Measurements from ENCODE around the gene INHBB.
"Not testable (repeated sequence)": the region's sequence is repeated elsewhere in the genome, so short reads cannot be mapped to it uniquely, and the experiment has no call there.

Gene INHBB

DNA sequence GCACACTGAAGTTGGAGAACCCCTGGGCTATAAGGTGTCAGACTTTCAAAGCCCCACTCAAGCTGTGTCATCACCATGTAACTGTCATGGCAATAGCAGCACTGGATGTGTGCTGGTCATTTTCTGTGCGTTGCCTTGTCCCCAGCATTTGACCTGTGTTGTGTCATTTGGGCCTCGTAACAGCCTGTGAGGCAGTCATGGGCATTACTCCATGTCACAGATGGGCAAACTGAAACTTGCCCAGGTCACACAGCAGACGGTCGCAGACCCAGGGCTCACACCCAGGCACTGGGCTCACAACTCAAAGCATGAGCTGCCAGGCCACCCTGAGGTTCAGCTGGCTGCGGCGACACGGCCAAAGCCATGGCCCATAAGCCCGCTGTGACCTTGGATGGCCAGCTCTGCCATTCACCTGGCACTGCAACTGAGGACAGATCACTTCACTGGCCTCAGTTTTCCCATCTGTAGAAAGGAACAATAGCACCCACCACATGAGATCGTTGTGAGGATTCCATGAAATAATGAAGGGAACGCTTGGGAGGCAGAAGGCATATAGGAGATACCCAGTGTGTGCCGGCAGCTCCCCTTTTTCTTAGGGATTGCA is 36.7 kb downstream of the INHBB start:
- no peak for DNase-seq

DNA sequence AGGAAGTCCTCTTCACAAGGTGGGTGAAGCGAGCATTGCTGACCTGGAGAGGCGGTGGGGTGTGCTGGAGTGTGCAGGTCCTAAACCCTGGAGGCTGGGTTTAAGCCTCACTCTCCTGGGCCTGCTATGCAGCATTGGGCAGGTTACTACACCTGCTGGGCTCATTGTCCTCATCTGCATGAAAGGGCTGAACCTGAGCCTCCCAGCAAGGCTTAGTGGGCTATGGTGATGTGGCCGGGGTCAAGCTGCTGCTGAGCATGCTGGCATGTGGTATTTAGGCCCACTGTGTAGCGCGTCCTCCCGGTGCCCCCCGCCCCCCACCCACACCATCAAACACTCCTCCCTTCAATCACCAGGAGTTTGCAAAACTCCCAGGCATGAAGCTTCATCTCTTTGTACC is 37.3 kb downstream of the INHBB start:
- DNase-seq: no peak

DNA sequence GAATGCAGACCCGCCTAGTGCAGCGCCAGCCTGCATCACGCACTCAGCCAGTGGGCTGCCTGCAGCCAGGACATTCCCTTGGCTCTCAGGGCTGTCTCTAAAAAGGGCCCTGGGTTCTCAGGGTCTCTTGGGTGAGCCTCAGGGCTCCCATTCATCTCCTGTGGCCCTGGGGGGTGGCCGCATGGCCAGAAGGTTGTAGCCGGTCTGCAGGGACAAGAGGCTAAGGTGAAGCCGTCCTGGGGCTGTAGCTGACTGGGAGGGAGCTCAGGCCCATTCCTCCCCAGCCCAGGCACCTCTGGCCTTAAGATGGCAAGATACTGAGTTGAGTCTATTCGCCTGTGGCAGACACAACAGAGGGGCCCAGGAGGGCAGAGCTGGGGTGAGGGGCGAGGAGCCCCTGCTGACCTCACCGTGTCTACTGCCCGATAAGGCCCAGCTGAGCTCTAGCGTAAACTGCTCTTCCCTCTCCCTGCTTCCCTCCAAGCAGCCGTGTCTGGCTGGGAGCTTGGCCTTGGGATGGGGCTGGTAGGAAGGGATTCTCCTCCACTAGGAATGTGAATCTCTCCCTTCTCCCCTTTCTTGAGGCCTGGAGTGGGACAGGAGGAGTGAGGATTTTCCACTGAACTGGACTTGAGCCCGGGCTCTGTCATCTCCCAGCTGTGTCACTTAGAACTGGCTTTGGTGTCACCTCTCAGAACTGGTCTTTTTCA is 37.9 kb downstream of the INHBB start:
- DNase-seq: no peak

DNA sequence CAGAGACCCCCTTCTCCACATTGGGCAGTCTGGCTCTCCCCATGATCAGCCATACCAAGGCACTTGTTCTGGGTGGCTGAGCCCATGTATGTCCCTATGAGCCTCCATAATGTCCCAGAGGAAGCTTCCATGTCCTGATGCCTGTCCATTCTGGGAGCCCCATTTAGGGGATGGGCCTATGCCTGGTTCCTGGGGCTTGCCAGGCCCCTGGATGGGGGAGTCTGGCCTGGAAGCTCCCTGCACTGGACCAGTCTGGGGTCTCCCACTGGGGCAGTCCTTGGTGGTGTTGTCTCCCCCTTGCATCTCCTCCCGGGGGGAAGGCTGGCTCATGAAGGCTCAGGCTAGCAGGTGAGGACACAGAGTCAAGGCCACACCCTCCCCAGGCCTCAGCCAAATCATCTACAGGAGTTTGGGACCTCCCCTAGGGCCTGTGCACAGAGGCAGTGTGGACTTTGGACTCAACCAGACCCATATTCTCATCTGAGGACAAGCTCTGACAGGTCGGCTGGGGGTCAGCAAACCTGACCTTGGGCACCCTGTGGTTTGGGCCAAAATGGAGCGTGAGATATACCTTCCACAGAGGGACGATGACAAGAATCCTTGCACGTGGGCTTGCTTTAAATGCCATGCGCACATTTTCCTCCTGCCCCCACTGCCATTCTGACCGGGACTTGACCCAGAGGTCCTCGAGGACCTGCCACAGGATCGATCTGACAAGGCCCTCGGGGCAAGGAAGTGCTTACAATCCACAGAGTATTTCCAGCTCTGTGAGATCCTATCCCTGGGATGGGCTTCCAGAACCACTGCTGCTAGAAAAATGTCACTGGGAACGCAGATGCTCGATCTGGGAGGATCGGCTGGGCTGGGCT is 38.8 kb downstream of the INHBB start:
- no peak for DNase-seq

DNA sequence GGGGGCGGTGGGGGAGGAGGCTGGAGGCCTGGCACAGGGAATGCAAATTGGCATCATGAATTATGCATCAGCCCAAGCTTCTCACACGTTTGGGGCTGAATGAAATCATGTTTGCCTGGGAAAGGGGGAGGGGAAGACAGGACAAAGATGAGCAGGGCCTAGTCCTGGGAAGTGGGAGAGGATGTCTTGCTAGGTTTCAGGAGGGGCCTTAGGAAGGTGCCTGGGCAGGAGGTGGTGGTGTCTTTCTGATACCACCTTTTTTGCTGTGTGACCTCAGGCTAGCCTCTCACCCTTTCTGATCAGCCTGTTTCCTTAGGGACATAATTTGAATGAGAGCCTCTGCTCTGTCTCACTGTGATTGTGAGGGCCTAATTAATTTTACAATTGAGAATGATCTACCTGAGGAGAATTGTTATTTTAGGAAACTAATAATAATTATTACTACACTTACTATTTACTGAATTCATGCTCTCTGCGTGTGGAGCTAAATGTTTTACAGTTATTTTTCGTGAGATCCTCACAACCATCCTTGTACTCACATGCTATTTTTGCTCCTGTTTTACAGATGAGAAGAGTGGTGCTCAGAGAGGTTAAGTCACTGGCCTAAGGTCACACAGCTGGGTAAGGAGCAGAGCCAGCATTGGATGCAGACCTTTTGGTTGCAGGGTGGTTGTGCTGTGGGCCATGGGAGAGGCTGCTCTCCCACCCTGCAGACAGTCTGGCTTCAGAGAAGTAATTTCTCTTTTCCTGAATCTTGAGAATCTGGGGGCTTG is 39.6 kb downstream of the INHBB start:
- no peak for DNase-seq

DNA sequence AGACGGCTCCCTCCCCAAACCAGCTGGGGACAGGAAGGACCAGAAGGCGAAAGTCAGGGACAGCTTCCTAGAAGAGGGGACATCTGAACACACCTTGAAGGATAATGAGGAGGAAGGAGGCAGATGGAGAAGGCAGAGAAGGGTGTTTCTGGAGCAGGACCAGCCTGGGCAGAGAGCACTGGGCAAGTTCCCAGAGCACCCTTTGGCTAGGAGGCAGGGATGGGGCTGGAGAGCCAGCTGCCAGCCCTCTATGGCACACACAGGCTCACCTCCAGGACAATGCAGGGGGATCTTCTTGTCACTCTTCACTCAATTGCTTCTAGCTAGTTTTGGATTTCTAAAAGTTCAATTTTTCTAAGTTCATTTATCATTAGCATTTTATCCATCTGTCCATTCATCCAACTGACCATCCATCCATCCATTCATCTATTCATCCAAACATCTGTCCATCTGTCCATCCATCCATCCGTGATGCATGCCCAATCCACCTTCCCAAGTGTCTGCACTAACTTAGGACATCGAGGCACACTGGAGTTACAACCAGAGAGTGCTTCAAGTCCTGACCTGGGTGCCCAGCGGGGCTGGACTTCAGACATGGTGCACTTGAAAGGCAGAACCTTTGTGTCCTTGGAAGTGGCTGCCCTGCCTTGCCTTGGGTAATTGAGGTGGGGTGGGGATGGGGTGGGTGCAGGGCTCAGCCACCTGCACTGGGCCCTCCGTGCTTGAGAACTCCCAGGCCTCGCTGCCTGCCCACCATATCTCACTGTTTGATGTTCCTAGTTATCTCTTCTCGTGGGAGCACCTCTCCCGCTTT is 42.5 kb downstream of the INHBB start:
- no peak for DNase-seq

DNA sequence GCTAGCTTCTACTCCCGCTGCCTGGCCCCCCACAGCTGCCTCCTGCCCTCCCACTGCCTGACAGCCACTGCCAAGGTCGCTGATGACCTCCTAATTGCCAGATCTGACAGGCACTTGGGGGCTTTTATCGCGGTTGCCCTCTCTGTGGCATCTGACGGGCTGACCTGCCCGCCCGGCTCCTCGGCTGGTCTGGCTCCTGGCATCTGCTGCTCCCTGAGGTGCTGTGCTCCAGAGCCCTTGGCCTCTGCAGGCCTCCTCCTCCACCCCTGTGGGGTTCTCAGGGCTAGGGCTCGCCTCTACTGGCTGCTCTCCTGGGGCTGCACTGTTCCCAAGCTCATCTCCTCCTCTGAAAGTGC is 43.1 kb downstream of the INHBB start:
- DNase-seq: no peak

DNA sequence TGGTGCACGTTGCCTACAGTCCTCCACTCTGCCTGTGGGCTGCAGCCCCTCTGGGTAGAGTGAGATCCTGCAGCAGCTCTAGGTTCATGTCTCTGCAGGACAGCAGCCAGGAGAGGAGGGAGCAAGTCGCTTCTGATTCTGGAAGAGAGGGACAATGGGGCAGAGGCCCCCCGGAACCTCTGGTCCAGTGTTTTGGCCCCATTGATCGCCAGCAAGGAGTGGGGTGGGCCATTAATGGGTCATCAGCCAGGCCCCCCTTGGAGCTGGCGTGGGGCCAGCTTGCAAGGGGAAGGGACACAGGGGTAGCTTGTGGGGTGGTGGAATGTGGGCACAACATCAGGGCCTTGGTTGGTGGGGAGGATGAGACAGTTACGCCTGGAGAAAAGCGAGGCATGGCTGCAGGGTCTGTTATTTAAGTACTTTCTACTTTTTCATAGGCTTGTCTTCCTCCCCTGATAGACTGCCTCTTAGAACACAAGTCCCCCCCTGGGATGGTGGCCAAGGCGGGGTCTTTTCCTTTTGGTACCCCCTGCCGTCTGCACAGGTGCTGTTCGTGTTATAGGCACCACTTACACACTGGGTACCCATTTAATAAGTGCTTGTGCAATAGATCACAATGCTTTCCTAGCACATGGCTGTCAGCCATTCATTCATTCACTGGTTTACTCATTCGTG is 44.6 kb downstream of the INHBB start:
- DNase-seq: no peak

DNA sequence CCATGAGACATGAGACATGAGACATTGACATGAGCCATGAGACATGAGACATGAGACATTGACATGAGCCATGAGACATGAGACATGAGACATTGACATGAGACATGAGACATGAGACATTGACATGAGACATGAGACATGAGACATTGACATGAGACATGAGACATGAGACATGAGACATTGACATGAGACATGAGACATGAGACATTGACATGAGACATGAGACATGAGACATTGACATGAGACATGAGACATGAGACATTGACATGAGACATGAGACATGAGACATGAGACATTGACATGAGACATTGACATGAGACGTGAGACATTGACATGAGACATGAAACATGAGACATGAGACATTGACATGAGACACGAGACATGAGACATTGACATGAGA is 45.4 kb downstream of the INHBB start:
- not testable (repeated sequence) for DNase-seq

DNA sequence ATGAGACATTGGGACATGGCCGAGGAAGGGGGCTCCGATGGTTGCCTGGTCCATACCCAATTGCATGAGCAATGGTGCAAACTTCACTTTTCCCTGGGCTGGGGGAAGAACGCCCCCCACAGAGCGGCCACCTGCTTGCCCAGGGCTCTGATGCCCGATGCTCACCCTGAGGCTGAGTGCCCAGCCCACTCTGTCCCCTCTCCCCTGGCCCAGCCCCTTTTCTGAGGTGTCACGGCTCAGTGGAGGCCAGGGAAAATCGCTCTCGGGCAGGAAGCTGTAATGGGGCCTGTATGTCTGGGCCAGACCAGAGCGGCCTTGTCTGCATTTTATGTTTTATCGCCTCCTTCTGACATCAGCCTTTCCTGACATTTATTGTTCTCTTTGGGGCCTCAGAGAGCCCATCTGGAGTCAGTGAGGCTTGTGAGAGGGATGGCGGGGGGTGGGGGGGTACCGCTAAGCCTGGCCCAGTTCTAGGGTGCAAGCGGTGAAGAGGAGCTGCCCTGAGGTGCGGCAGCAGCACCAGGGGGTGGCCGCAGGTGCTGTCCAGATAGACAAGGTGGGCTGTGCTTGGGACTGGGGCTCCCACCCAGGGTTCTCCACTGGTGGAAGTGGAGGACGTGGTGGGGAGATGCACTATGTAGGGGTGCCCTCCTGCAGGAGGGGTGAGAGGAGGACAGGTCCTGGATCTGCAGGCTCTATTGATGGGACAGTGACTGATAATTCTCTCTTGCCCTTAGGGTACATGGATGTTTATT is 46.2 kb downstream of the INHBB start:
- DNase-seq: no peak

DNA sequence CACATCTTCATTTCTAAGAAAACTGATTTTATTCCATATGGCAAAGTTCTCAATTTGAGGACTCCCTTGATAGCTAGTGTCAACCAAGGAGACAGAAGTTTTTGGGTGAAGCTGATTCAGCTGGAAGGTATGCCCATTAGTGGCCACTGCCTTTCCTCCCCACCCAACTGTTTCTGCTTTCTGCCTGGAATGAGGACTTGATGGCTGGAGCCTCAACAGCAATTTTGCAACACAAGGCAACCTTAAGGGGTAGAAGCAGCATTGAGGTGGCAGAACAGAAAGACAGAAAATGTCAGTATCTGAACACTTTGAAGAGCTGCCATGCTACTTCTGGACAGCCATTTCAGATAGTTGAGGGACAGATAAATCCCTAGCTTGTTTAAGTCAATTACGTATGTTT is 47.0 kb downstream of the INHBB start:
- no peak for DNase-seq

DNA sequence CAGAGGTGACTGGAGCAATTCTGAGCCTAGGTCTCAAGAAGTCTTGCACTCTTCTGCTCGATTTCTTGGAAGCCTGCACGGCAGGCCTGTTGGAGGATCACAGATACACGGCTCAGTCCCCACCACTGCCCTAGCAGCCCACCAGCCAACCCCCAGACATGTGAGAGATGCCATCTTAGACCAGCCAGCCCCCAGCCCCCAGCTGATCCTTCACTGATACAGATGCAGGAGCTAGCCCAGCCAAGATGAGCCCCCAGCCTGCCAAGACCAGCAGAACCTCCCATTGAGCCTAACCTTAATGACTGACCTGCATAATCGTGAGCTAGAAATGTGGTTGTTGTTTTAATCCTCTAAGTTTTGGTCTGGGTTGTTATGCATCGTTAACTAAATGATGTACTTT is 47.5 kb downstream of the INHBB start:
- no peak for DNase-seq

DNA sequence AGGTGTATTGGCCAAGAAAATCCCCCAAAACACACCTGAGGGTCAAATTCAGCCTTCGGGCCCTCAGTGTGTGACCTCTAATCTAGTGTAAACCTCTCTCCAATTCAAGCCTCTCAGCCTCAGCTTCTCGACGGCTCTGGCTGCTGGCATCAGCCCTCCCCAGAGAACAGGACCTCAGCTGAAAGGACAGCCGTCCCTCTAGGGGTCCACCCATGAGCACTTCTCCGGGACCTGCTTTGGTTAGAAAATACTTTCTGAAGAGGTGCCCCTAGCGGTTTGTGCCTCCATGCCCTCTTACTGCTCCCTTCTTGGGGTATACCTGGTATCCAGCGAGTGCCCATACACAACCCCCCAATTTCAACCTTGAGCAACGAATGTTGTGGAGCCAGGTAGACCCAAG is 48.8 kb downstream of the INHBB start:
- DNase-seq: no peak

DNA sequence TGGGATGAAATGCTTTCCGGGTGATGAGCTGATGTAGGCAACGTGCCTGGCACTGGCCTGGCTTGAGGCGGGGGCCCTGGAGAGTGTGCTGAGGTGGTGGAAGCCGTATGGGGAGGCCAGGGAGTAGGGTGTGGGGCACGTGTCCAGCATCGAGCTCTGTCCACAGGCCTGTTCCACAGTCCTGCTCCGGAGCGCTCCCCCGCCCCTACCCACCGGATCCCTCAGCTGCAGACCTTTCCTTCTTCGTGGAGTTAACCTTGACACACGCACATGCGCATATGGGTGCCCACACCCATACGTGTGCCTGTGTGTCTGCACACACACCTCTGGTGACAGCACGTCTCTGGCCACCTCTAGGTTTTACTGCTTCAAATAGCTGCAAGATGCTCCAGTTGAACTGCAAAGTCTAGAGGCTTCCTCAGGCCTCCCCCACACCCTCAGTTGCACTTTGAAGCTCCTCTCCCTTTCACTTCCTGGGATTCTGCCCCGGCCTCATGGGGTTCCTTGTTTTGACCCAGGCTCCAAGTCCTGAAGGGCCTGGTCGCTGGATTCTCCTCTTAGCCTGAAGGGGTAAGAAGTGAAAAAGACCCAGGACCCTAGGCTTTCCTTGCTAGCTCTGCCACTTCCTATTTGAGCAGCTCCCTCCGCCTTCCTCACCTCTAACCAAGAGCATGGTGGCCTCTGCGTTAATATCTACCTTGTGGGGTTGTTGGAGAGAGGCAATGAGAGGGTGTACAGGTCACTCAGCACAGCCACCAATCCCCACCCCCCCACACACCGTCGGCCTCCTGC is 49.5 kb downstream of the INHBB start:
- DNase-seq: no peak

DNA sequence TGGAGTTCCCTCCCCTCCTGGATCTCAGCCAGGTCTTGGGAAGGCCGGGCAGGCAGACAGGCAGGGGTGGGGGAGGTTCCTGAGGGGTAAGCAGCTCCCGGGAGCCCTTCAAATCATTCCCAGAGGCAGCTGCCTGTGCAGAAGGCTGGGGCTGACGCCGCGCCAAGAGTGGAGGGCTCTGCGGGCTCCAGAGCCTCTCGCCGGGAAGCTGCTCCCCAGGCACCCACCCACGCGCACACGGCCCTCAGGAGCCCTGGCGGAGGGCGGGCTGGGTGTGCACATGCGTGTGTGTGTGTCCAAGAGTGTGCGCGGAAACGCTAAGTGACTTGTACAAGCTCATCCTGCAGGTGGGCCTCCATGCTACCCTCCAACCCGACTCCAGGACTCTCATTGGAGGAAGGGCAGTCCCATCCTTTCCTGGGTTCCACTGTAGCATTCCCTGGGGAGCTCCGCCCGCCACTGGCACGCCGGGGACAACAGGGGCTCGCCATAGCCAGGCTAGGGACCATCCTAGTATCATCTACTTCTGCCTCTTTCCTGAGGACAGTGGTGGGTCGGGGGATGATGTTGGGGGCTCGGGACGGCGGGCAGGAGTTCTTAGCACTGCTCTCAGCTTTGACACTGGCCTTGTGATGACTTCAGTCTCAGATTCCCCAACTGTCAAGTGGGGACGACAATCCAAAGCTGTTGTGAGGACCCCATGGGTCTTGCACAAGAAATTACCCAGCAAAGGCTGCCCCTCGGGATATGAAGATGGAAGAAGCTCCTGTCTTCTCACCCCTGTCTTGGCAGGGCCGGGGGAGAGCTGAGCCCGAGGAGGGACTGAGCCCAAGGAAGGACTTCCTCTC is 50.3 kb downstream of the INHBB start:
- peak; percentile 12 for DNase-seq

DNA sequence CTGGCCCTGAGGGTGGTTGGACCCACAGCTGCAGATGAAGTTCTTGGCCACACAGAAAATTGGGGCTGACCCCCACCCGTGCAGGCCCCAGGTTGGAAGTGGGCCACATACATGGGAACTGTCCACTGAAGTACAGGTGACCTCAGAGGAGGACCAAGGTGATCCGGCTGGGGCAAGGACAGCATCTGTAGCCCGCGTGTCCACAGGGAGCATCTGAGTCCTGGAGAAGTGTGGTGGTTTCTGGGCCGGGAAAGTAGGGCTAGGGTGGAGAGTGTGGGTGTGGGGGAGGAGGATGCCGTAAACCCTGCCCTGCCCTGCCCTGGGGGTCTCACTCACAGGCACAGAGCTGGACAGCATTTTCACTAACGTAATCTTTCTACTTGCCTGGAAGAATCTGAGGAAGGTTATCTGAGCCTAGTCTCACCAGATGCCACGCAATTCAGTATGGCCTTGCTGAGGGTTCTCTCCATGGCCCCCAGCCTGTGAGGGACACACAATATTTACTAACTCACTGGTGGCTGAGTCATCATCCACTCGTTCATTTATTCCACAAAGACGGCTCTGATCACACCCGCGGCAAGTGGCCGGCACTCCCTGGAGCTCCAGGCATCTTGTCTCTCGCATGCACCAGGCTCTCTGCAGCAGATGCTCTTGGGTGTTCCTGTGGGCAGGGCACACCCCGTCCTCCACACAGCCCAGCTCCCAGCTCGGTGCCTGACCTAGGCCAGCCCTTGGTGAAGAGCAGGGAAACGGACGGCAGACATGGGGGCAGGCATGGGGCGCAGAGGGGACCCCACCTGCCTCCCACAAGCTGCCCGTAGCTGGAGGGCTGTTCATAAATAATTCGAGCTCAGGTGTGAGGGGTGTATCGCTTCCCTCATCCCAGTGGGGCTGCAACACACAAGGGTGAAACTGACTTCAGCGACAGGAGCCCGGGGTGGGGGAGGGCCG is 51.2 kb downstream of the INHBB start:
- DNase-seq: no peak
